Activated CD4-positive, alpha-beta T cell treated with anti-CD3 and anti-CD28 coated beads, Interleukin-2, amount 10 ng/mL, durations not matched to agents 7 days and 5 days (primary cell): ENCODE results near the gene PLA2G1B. TPM values are rescaled to one million over a fixed set of nuclear protein-coding genes. Genes with fewer than 3 reads are reported as not detected.
A peak's percentile ranks its signal among the peaks of the same experiment; 100 is the strongest.
"Not testable (repeated sequence)": the region's sequence is repeated elsewhere in the genome, so short reads cannot be mapped to it uniquely, and the experiment has no call there.

Experiments used
- CTCF ChIA-PET: fragments of 350-600 bp; sonication (Branson Sonifier 250); formaldehyde crosslinking; loops from one replicate; lab custom pipeline; 2021; ENCODE audit warnings: antibody characterized with exemption; lab: Charles Lee
- POLR2A ChIA-PET: fragments of 350-600 bp; sonication (Branson Sonifier 250); formaldehyde crosslinking; loops from one replicate; lab custom pipeline; 2021; ENCODE audit warnings: antibody characterized with exemption; lab: Charles Lee
- DNase-seq: peaks from one replicate; pipeline ENCODE4 v3.0.0-alpha.2; 2020
- H3K27ac Mint-ChIP-seq: one replicate; pipeline ENCODE4 v1.8.0; 2021; ENCODE audit warnings: mild to moderate bottlenecking, moderate library complexity, mixed read lengths
- H3K27me3 Mint-ChIP-seq: one replicate; pipeline ENCODE4 v1.8.0; 2021; ENCODE audit warnings: mixed read lengths
- H3K36me3 Mint-ChIP-seq: one replicate; pipeline ENCODE4 v1.8.0; 2021; ENCODE audit warnings: low read depth, mixed read lengths
- H3K4me1 Mint-ChIP-seq: one replicate; pipeline ENCODE4 v1.8.0; 2021; ENCODE audit warnings: mixed read lengths
- H3K4me3 Mint-ChIP-seq: one replicate; pipeline ENCODE4 v1.8.0; 2021; ENCODE audit warnings: mild to moderate bottlenecking, moderate library complexity, mixed read lengths
- H3K9me3 Mint-ChIP-seq: one replicate; pipeline ENCODE4 v1.8.0; 2021; ENCODE audit warnings: mixed read lengths
- total RNA-seq, 2 experiments: library from RNA; stranded (reverse); gene quantifications; one replicate each; pipeline ENCODE4 v1.2.3, GENCODE V29; 2021

Gene PLA2G1B
- total RNA-seq, 2 experiments from 2014 or later = not detected

DNA sequence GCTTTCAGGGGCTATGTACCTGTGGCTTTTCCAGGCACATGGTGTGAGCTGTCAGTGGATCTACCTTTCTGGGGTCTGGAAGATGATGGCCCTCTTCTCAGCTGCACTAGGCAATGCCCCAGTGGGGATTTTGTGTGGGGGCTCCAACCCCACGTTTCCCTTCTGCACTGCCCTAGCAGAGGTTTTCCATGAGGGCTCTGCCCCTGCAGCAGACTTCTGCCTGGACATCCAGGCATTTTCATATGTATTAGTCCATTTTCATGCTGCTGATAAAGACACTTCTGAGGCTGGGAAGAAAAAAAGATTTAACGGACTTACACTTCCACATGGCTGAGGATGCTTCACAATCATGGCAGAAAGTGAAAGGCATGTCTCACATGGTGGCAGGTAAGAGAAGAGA lies 8.8 kb upstream of the PLA2G1B start:
- H3K27ac Mint-ChIP-seq, H3K4me1 Mint-ChIP-seq, POLR2A ChIA-PET, H3K36me3 Mint-ChIP-seq, DNase-seq, H3K4me3 Mint-ChIP-seq: not testable (repeated sequence)
- H3K9me3 Mint-ChIP-seq = peaks cover 12% of the 10 kb centered on the region
- H3K27me3 Mint-ChIP-seq = peaks cover 11% of the 10 kb centered on the region
- CTCF ChIA-PET = interaction anchor here (0.7 kb wide), 1 partner anchor 231 kb away, joined by 3 read pairs; no protein-coding TSS in a partner anchor

DNA sequence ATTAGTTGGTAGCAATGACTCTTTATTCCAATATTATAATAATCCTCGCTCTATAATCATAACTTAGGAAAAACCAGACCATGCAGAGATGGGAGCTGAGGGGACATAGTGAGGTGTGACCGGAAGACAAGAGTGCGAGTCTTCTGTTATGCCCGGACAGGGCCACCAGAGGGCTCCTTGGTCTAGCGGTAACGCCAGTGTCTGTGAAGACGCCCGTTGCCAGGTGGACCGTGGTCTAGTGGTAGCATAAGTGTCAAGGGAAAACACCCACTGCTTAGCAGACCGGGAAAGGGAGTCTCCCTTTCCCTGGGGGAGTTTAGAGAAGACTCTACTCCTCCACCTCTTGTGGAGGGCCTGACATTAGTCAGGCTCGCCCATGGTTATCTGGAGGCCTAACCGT lies 7.9 kb upstream of the PLA2G1B start:
- H3K4me3 Mint-ChIP-seq, H3K27ac Mint-ChIP-seq, POLR2A ChIA-PET, CTCF ChIA-PET, H3K4me1 Mint-ChIP-seq, H3K36me3 Mint-ChIP-seq: not testable (repeated sequence)
- DNase-seq = peak; percentile 29
- peaks cover 12% of the 10 kb centered on the region for H3K9me3 Mint-ChIP-seq
- peaks cover 11% of the 10 kb centered on the region for H3K27me3 Mint-ChIP-seq

DNA sequence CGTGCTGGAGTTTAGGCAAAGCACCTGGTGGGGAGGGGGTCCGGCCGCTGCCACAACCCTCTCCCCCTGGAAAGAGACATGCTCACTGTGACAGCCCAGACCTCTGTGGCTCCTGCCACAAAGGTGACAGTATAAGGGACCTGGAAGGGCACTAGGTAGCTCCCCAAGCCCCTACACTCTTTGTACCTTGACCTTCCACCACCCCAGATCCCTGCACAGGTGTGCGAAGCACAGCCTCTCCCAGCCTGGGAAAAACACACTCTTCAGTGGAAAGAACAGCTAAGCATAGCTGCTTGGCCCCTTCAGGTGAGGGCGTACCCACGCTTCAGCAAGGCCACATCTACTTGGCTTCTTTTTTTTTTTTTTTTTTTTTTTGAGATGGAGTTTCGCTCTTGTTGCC lies 4.9 kb upstream of the PLA2G1B start:
- no peak overlapping the region for H3K27ac Mint-ChIP-seq

DNA sequence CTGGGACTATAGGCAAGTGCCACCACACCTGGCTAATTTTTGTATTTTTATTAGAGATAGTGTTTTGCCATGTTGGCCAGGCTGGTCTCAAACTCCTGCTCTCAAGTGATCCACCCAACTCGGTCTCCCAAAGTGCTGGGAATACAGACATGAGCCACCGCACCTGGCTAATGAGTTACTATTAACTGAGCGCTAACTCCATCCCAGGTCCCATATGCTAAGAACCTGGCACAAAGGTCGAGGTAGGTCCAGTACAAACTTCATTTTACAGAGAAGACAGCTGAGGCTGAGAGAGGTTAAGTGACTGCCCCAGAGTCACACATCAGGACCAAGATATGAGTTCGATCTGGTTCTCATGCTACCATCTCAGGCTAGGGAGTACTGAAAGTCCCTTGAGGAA lies 4.5 kb upstream of the PLA2G1B start:
- DNase-seq = no peak
- Mint-ChIP-seq H3K27me3 (no peaks in the 10 kb centered on the region), H3K9me3 (no peaks in the 10 kb centered on the region), H3K4me3 (no peak overlapping the region), H3K4me1 (no peaks in the 10 kb centered on the region), H3K27ac (no peak overlapping the region), H3K36me3 (no peaks in the 10 kb centered on the region)
- CTCF ChIA-PET = no interaction called here
- POLR2A ChIA-PET = no interaction called here

More for the DNA sequence above, 4.9 kb upstream of the PLA2G1B start:
- H3K27me3 Mint-ChIP-seq = peaks cover 2% of the 10 kb centered on the region
- ChIA-PET CTCF (interaction anchor here (0.6 kb wide), 1 partner anchor 273 kb away, joined by 5 read pairs; no protein-coding TSS in a partner anchor), POLR2A (no interaction called here)
- H3K4me1 Mint-ChIP-seq = no peaks in the 10 kb centered on the region
- DNase-seq = no peak
- H3K4me3 Mint-ChIP-seq = no peak overlapping the region
- peaks cover 3% of the 10 kb centered on the region for H3K9me3 Mint-ChIP-seq
- peaks cover 3% of the 10 kb centered on the region for H3K36me3 Mint-ChIP-seq

DNA sequence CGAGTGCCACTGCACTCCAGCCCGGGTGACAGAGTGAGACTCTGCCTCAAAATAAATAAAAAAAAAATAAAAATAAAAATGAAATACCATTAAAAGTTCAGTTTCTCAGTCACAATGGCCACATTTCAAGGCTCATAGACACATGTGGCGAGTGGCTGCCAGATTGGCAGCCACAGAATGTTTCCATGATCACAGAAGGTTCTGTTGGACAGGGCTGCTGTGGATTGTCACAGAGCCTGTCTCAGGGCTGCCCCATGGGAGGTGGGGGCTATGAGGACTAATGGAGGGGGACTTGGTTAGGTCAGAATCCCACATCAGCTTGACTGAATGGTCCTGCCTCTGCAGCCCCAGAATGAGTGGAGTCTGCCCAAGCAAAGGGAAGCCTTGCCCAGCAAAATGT lies 3.8 kb upstream of the PLA2G1B start:
- DNase-seq = no peak
- no peaks in the 10 kb centered on the region for H3K4me1 Mint-ChIP-seq
- H3K36me3 Mint-ChIP-seq = no peaks in the 10 kb centered on the region
- H3K9me3 Mint-ChIP-seq = no peaks in the 10 kb centered on the region
- POLR2A ChIA-PET = no interaction called here
- H3K27ac Mint-ChIP-seq = no peak overlapping the region
- H3K4me3 Mint-ChIP-seq = no peak overlapping the region
- CTCF ChIA-PET = no interaction called here
- H3K27me3 Mint-ChIP-seq = no peaks in the 10 kb centered on the region

DNA sequence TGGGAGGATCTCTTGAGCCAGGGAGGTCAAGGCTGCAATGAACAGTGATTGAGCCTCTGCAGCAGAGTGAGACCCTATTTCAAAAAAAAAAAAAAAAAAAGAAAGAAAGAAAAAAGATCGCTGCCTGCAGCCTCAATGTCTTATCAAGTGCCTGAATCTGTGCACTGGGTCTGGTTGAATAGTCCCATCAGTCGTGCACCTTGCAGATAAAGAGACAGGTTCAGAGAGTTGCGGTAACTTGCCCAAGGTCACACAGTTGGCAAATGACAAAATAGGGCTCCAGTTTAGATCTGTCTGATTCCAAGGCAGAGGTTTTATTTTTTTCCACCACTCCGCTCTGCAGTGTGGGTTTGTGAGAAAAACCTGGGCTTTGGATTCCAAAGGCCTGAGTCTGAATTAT lies 649 bp upstream of the PLA2G1B start:
- Mint-ChIP-seq H3K4me3 (no peak overlapping the region), H3K27ac (no peak overlapping the region), H3K4me1 (peaks cover 8% of the 10 kb centered on the region), H3K27me3 (no peaks in the 10 kb centered on the region), H3K36me3 (no peaks in the 10 kb centered on the region), H3K9me3 (no peaks in the 10 kb centered on the region)
- POLR2A ChIA-PET = no interaction called here
- CTCF ChIA-PET = interaction anchor here (1.1 kb wide), 1 partner anchor 15 kb away, joined by 3 read pairs; no protein-coding TSS in a partner anchor
- DNase-seq = no peak

DNA sequence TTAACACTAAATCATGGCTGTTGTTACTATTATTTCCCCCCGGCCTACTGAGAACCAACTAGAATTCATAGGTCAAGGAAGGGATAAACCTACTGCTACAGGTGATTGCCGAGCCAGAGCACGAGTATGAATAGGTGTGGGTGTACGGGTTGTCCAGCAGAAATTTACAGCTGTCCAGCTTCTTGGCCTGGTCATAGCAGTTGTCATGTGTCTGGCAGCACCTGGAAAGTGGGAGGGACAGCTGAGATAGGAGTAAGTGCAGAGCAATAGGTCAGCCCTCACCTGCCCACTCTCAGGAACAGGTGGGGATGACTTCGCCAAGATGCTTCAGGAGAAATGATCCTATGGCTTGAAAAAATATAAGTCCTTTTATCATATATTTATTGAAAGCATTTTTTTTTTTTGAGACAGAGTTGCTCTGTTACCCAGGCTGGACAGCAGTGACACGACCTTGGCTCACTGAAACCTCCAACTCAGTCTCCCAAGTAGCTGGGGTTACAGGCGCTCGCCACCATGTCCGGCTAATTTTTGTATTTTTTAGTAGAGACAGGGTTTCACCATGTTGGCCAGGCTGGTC lies 2.6 kb downstream of the PLA2G1B start:
- Mint-ChIP-seq H3K9me3 (no peaks in the 10 kb centered on the region), H3K4me3 (no peak overlapping the region), H3K4me1 (peaks cover 8% of the 10 kb centered on the region), H3K27ac (no peak overlapping the region), H3K27me3 (no peaks in the 10 kb centered on the region), H3K36me3 (no peaks in the 10 kb centered on the region)
- ChIA-PET CTCF (interaction anchor here (0.6 to 1.6 kb wide), 6 partner anchors 11 to 655 kb away, joined by 3 to 7 read pairs (median 4); partner anchors contain the start of gene SIRT4), POLR2A (no interaction called here)
- DNase-seq = no peak

DNA sequence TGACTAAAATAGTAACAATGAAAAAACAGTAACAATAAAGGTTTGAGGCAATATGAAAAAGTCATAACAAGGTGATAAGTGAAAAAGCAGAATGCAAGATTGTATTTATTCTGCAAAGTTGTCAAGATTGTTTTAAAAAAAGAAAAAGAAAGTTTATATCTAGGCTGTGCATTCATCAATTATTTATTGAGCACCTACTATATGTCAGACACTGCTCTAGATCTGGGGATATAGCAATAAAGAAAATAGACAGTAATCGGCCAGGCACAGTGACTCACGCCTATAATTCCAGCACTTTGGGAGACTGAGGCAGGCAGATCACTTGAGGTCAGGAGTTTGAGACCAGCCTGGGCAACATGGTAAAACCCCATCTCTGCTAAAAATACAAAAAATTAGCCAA lies 3.8 kb downstream of the PLA2G1B start:
- H3K27me3 Mint-ChIP-seq = no peaks in the 10 kb centered on the region
- no peaks in the 10 kb centered on the region for H3K36me3 Mint-ChIP-seq
- no peaks in the 10 kb centered on the region for H3K9me3 Mint-ChIP-seq
- H3K4me1 Mint-ChIP-seq = peaks cover 8% of the 10 kb centered on the region
- no peak overlapping the region for H3K27ac Mint-ChIP-seq
- CTCF ChIA-PET = interaction anchor here (0.8 to 1.6 kb wide), 3 partner anchors 14 to 135 kb away, joined by 3 read pairs; partner anchors contain the start of gene SIRT4
- no peak for DNase-seq
- POLR2A ChIA-PET = no interaction called here
- H3K4me3 Mint-ChIP-seq = no peak overlapping the region

DNA sequence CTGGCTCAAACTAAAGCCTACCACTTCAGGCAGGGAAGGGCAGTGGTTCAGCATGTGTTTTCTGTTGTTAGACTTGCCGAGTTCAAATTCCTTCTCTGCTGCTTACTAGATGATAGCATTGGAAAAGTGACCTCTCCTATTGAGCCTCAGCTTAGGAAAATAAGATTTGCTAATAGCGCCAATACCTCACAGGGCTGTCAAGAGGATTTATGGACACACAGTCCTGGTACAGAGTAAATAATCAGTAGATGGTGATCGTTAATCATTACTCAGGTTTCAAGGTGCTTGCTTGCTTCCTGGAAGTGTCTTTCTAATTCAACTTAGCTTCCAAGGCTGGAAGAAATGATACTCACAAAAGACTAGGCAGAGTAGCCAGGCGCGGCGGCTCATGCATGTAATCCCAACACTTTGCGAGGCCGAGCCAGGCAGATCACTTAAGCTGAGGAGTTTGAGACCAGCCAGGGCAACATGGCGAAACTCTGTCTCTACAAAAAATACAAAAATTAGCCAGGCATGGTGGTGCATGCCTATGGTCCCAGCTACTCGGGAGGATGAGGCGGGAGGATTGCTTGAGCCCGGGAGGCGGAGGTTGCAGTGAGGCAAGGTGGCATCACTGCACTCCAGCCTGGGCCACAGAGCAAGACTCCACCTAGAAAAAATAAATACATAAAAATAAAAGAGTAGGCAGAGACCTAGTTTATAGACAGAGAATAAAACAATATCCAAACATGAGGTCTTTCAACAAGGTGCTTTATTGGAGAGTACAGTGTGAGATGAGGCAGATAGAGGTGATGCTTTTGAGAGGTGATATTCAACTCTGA lies 6.0 kb downstream of the PLA2G1B start:
- POLR2A ChIA-PET = no interaction called here

DNA sequence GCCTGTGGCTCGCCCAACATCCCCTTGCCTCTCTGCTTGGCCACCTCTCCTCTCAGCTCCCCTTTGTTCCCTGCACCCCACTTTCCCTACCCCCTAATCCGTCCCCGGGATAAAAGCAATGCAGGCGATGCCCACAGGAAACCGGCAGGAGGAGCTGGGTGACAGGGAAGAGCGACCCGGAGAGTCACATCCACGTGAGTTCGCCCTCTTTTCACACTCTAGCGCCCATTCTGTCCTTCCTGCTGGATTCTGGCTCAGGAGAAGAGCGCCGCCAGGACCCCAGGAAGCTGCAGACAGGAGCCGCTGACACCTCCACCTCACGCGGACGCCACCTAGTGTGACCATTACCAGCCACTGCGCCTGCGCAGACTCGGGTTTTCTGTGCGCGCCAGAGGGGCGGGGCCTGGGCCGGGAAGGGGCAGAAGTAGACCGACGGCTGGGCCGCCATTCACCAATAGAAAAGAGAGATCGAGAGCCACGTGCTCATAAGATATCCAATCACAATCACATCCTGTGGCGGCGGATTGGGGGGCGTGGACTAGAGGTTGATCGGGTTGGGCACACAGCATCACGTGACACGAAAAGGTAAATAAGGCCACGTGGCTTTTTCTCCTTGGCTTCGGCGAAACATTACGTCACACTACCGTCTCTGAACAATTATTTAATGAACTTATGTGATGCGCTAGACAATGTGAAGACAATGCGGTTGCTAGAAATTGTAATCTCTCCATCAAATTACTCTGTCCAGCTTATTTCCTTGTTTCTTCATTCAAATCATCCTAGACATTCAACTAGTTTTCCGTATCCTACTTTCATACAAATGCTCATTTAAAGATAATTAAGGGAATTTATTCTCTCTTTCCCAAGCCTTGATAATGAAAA lies 10.1 kb downstream of the PLA2G1B start:
- Mint-ChIP-seq H3K36me3 (no peaks in the 10 kb centered on the region), H3K4me1 (peaks cover 16% of the 10 kb centered on the region), H3K9me3 (no peaks in the 10 kb centered on the region), H3K27ac (peak overlapping the region; percentile 96), H3K4me3 (peak overlapping the region; percentile 87), H3K27me3 (no peaks in the 10 kb centered on the region)
- ChIA-PET POLR2A (interaction anchor here (0.5 to 1.0 kb wide), 2 partner anchors 26 to 115 kb away, joined by 3 to 4 read pairs; no protein-coding TSS in a partner anchor), CTCF (interaction anchor here (0.6 to 3.9 kb wide), 5 partner anchors 11 to 244 kb away, joined by 3 to 19 read pairs (median 4); partner anchors contain the start of genes RPLP0 and SIRT4)
- DNase-seq = peak; percentile 100

More for the DNA sequence above, 6.0 kb downstream of the PLA2G1B start:
- no peak for DNase-seq
- CTCF ChIA-PET = interaction anchor here (0.7 to 1.0 kb wide), 3 partner anchors 19 to 20 kb away, joined by 3 read pairs; partner anchors contain the start of gene SIRT4
- Mint-ChIP-seq H3K4me1 (peaks cover 23% of the 10 kb centered on the region), H3K4me3 (no peak overlapping the region), H3K36me3 (no peaks in the 10 kb centered on the region), H3K27ac (no peak overlapping the region), H3K9me3 (no peaks in the 10 kb centered on the region), H3K27me3 (no peaks in the 10 kb centered on the region)

DNA sequence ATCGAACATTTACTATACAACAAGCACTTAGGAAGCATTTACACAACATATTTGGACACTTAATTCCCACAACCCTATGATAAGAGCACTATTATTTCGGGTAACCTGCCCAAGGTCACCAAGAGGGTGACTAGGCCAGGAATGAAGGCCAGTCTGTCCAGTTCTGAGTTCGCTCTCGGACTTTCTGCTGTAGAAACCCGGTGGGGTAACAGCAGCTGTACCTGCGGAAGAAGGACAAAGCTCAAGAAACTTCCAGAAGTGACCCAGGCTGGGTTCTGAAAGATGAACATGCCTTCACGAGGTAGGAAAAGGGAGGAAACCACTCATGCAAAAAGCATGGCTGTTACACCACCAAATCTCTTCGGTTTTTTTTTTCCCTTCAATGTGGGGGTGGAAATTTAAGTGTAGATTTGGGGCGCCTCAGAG lies 10.8 kb downstream of the PLA2G1B start:
- POLR2A ChIA-PET = interaction anchor here (1.0 kb wide), 1 partner anchor 26 kb away, joined by 4 read pairs; no protein-coding TSS in a partner anchor
- no peaks in the 10 kb centered on the region for H3K36me3 Mint-ChIP-seq
- DNase-seq = no peak
- no peaks in the 10 kb centered on the region for H3K9me3 Mint-ChIP-seq
- peak overlapping the region; percentile 96 for H3K27ac Mint-ChIP-seq
- CTCF ChIA-PET = interaction anchor here (0.6 to 3.9 kb wide), 6 partner anchors 15 to 1740 kb away, joined by 3 to 19 read pairs (median 4); partner anchors contain the start of genes RPLP0 and SIRT4
- H3K27me3 Mint-ChIP-seq = no peaks in the 10 kb centered on the region
- H3K4me3 Mint-ChIP-seq = peak overlapping the region; percentile 87
- peaks cover 16% of the 10 kb centered on the region for H3K4me1 Mint-ChIP-seq

DNA sequence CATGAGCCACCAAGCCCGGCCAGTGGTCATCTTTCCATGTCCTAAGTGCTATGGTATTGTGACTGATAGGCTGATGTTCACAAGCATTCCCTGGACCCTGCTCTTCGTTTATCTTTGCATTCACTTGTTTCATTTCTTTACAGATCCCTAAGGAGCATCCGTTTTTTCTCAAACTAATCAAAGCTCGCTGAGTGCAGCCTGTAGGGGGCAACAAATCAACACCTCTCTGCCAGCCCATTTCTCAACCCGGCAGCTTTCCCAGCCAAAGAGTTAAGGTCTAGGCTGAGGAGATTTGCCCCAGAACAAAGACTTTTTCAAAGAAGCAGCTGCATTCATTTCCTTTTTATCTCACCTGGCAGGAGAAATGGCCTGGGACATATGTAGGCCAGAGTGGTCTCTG lies 13.4 kb downstream of the PLA2G1B start:
- Mint-ChIP-seq H3K27ac (no peak overlapping the region), H3K4me3 (no peak overlapping the region), H3K27me3 (no peaks in the 10 kb centered on the region), H3K9me3 (no peaks in the 10 kb centered on the region), H3K4me1 (peaks cover 16% of the 10 kb centered on the region), H3K36me3 (no peaks in the 10 kb centered on the region)
- ChIA-PET CTCF (interaction anchor here (0.9 to 2.1 kb wide), 5 partner anchors 9 to 12 kb away, joined by 3 to 11 read pairs (median 3); partner anchors contain the start of gene SIRT4), POLR2A (interaction anchor here (0.8 kb wide), 1 partner anchor 31 kb away, joined by 5 read pairs; no protein-coding TSS in a partner anchor)
- DNase-seq = no peak
